OCI-LY1 (cell line): ENCODE measurements around the gene ESRRA.

Experiments used
- CTCF ChIP-seq: fragments of 200-600 bp; sonication (generic), shearing (Covaris generic); IDR thresholded peaks from 2 replicates; pipeline ENCODE4 v1.5.1; 2017; ENCODE audit warnings: mild to moderate bottlenecking, antibody characterized with exemption, low read length, moderate library complexity, mixed read lengths
- EZH2 ChIP-seq: fragments of 200-600 bp; sonication (generic), shearing (Covaris generic); IDR thresholded peaks from 2 replicates; pipeline ENCODE4 v1.8.0; 2017; ENCODE audit warnings: borderline replicate concordance, mixed run types, mild to moderate bottlenecking, antibody characterized with exemption, low read length, moderate library complexity, mixed read lengths

- TF ChIP-seq CTCF (no peak), EZH2 (no peak)
Observed at GRCh38 chr11:64333556-64333955, 28.2 kb downstream of the ESRRA start.
